Nephron (organoid): ENCODE measurements around the gene NUP50.
A peak's percentile ranks its signal among the peaks of the same experiment; 100 is the strongest.

ENCODE experiments used
- H3K27ac Mint-ChIP-seq, 3 experiments: 2 replicates each; pipeline ENCODE4 v1.8.0; 2020; ENCODE audit warnings: mixed read lengths in 3 of 3, mild to moderate bottlenecking in 2 of 3, moderate library complexity in 1 of 3
- H3K27me3 Mint-ChIP-seq: 2 replicates; pipeline ENCODE4 v1.8.0; 2021; ENCODE audit warnings: low read depth, mild to moderate bottlenecking, moderate library complexity, mixed read lengths
- H3K36me3 Mint-ChIP-seq: 2 replicates; pipeline ENCODE4 v1.8.0; 2020; ENCODE audit warnings: low read depth, mixed read lengths
- H3K4me1 Mint-ChIP-seq: 2 replicates; pipeline ENCODE4 v1.8.0; 2020; ENCODE audit warnings: mixed read lengths
- H3K4me3 Mint-ChIP-seq, 3 experiments: 2 replicates each; pipeline ENCODE4 v1.8.0; 2020; ENCODE audit warnings: mild to moderate bottlenecking in 3 of 3, mixed read lengths in 3 of 3, moderate library complexity in 2 of 3
- H3K9me3 Mint-ChIP-seq: 2 replicates; pipeline ENCODE4 v1.8.0; 2020; ENCODE audit warnings: mixed read lengths
- CTCF ChIP-seq, 3 experiments: fragments of 200-600 bp; sonication (generic); IDR thresholded peaks; one replicate each; pipeline ENCODE4 v1.5.0; 2021; ENCODE audit warnings: antibody characterized with exemption in 3 of 3; ENCODE audit not compliant: unreplicated experiment in 3 of 3

The NUP50 gene

DNA sequence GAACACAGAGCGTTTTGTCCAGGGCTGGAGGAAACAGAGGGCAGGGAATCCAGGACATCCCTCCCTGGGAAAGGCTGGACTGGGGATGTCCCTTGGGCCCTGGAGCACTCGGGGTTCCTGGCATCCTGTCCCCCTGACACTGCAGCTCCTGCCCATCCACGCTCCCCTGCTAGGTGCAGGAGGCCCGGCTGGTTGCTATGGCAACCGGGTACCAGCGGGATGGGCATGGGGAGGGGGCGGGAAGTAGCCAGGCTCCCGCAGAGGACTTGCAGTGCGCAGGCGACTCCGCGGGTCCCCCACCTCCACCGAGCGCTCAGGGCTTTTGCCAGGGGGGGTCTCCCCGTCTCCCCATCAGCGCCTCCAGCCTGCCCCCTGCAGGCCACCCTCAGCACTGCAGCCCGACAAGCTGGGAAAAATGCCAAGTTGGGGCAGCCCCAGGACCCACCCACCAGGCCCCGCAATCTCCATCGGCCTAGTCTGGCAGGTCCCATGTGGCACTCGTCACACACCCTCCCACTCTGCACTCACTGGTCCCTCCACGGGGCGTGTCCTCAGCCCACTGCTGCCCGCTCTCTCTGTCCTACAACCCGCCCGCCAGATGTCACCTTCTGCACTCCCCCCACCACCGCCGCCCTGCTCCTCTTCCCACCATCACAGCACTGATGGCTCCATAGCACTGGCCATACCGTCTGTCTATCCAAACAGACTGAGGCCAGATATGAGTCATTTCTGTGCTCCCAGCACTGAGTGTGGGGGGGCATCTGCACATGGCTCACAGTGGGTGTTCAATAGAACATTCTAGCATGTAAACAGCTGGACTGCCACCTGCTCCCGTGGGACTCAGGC is 45.5 kb downstream of the NUP50 start:
- Mint-ChIP-seq H3K9me3 (no peaks in the 10 kb centered on the region), H3K36me3 (peaks cover 8% of the 10 kb centered on the region), H3K27ac (peak overlapping the region in 1 of 3 experiments; percentile 11), H3K4me3 (no peak overlapping the region), H3K27me3 (peaks cover 23% of the 10 kb centered on the region), H3K4me1 (peaks cover 32% of the 10 kb centered on the region)
- TF ChIP-seq CTCF (IDR thresholded peaks at IDR 0.05; ENCODE audit: unreplicated experiment in 3 of 3): peak; percentile 37 to 60 (median 52)

- Mint-ChIP-seq H3K4me3 (no peak overlapping the region), H3K9me3 (no peaks in the 10 kb centered on the region), H3K27ac (no peak overlapping the region), H3K36me3 (peaks cover 8% of the 10 kb centered on the region), H3K27me3 (peaks cover 25% of the 10 kb centered on the region), H3K4me1 (peaks cover 24% of the 10 kb centered on the region)
- no peak for TF ChIP-seq CTCF (IDR thresholded peaks at IDR 0.05; ENCODE audit: unreplicated experiment in 3 of 3)
Observed at GRCh38 chr22:45210174-45210573, 46.4 kb downstream of the NUP50 start.

DNA sequence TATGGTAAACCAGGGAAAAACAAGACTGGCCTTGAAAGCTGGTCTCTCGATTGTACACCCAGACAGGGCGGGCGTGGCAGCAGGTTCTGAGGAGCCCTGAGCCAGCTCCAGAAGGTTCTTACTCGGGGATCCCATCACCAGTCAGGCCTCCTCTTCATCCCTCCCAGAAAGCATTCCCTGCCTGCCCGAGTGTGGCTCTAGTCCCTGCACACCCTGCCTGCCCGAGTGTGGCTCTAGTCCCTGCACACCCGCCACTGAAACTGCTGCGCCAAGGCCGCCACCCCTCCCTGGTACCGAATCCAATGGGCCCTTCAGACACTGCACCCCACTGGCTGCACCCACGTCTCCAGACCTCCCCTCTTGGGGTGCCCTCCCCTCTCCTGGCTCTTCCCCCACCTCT is 46.9 kb downstream of the NUP50 start:
- peaks cover 24% of the 10 kb centered on the region for H3K4me1 Mint-ChIP-seq
- TF ChIP-seq CTCF (IDR thresholded peaks at IDR 0.05; ENCODE audit: unreplicated experiment in 3 of 3): no peak
- H3K36me3 Mint-ChIP-seq: peaks cover 8% of the 10 kb centered on the region
- H3K27me3 Mint-ChIP-seq: peaks cover 24% of the 10 kb centered on the region
- H3K9me3 Mint-ChIP-seq: no peaks in the 10 kb centered on the region
- H3K4me3 Mint-ChIP-seq: no peak overlapping the region
- H3K27ac Mint-ChIP-seq: peak overlapping the region in 1 of 3 experiments; percentile 44

- Mint-ChIP-seq H3K36me3 (peaks cover 4% of the 10 kb centered on the region), H3K4me3 (peak overlapping the region in 1 of 3 experiments; percentile 12)
- no peak for TF ChIP-seq CTCF (IDR thresholded peaks at IDR 0.05; ENCODE audit: unreplicated experiment in 3 of 3)
Observed at GRCh38 chr22:45210991-45211390, 47.3 kb downstream of the NUP50 start.

GRCh38 chr22:45211435-45211834 is 47.7 kb downstream of the NUP50 start:
- H3K4me3 Mint-ChIP-seq: peak overlapping the region in 2 of 3 experiments; percentile 12 to 32
- peaks cover 29% of the 10 kb centered on the region for H3K27me3 Mint-ChIP-seq
- no peak for TF ChIP-seq CTCF (IDR thresholded peaks at IDR 0.05; ENCODE audit: unreplicated experiment in 3 of 3)
- H3K9me3 Mint-ChIP-seq: no peaks in the 10 kb centered on the region
- peaks cover 25% of the 10 kb centered on the region for H3K4me1 Mint-ChIP-seq
- H3K36me3 Mint-ChIP-seq: no peaks in the 10 kb centered on the region
- peak overlapping the region in 1 of 3 experiments; percentile 44 for H3K27ac Mint-ChIP-seq

More at GRCh38 chr22:45210991-45211390, 47.3 kb downstream of the NUP50 start:
- Mint-ChIP-seq H3K27me3 (peaks cover 24% of the 10 kb centered on the region), H3K9me3 (no peaks in the 10 kb centered on the region), H3K27ac (peak overlapping the region in 1 of 3 experiments; percentile 44), H3K4me1 (peaks cover 24% of the 10 kb centered on the region)
